HEK293 (cell line): ENCODE data around the gene RIC8B.
A peak's percentile ranks its signal among the peaks of the same experiment; 100 is the strongest.

Experiments
- CTCF ChIA-PET: fragments of 350-600 bp; formaldehyde crosslinking; extraction: SDS; loops from one replicate; lab custom pipeline; 2021; ENCODE audit warnings: antibody characterized with exemption; lab: Yijun Ruan, JAX
- POLR2A ChIA-PET: fragments of 300-600 bp; formaldehyde crosslinking; extraction: SDS; loops from one replicate; lab custom pipeline; 2020; ENCODE audit warnings: antibody characterized with exemption, inconsistent platforms; lab: Yijun Ruan, JAX
- H3K27ac ChIP-seq: fragments of 200-500 bp; sonication (Bioruptor generic); 2 replicates; pipeline ENCODE4 v1.5.1; 2014; ENCODE audit warnings: low read depth, low read length, control low read depth, inconsistent platforms; ENCODE audit errors: extremely low read depth
- H3K36me3 ChIP-seq, 2 experiments: fragments of 200-500 bp in 1 of 2; sonication (Bioruptor generic) in 1 of 2; 1 replicate in 1 of 2; 2 replicates in 1 of 2; pipeline ENCODE4 v1.5.1; 2014 to 2017; ENCODE audit warnings: inconsistent platforms in 2 of 2, low read length in 2 of 2; ENCODE audit not compliant: control insufficient read depth in 2 of 2, insufficient read depth in 1 of 2
- H3K4me1 ChIP-seq: fragments of 200-500 bp; sonication (Bioruptor generic); 2 replicates; pipeline ENCODE4 v1.5.1; 2014; ENCODE audit warnings: mild to moderate bottlenecking, low read length, inconsistent platforms; ENCODE audit not compliant: control insufficient read depth, insufficient read depth
- H3K4me3 ChIP-seq: 2 replicates; pipeline ENCODE4 v1.5.1; 2011; ENCODE audit warnings: low read depth, mild to moderate bottlenecking, control low read depth, low read length, moderate library complexity
- H3K9me3 ChIP-seq: fragments of 200-500 bp; sonication (Bioruptor generic); 2 replicates; pipeline ENCODE4 v1.5.1; 2014; ENCODE audit warnings: low read depth, low read length, inconsistent platforms; ENCODE audit not compliant: control insufficient read depth, insufficient read depth
- KLF10 ChIP-seq: fragments of 450-650 bp; IDR thresholded peaks from 2 replicates; pipeline ENCODE4 v1.5.1; 2018; ENCODE audit warnings: missing biosample characterization, mild to moderate bottlenecking, missing genetic modification characterization
- PRDM6 ChIP-seq: fragments of 450-650 bp; formaldehyde crosslinking; IDR thresholded peaks from 2 replicates; pipeline ENCODE4 v1.5.1; 2017; ENCODE audit warnings: missing biosample characterization, missing genetic modification characterization
- RBAK ChIP-seq: fragments of 450-650 bp; formaldehyde crosslinking; IDR thresholded peaks from 2 replicates; pipeline ENCODE4 v1.5.1; 2016; ENCODE audit warnings: missing biosample characterization, missing genetic modification characterization
- REPIN1 ChIP-seq: fragments of 450-650 bp; formaldehyde crosslinking; IDR thresholded peaks from 2 replicates; pipeline ENCODE4 v1.5.1; 2017; ENCODE audit warnings: missing biosample characterization, missing genetic modification characterization, low read depth
- SP3 ChIP-seq: fragments of 450-650 bp; formaldehyde crosslinking; IDR thresholded peaks from 2 replicates; pipeline ENCODE4 v1.5.1; 2016; ENCODE audit warnings: missing biosample characterization, missing genetic modification characterization
- YY1 ChIP-seq: fragments of 450-650 bp; formaldehyde crosslinking; IDR thresholded peaks from 2 replicates; pipeline ENCODE4 v1.5.1; 2018; ENCODE audit warnings: missing biosample characterization, missing genetic modification characterization
- ZBTB1 ChIP-seq: fragments of 450-650 bp; formaldehyde crosslinking; IDR thresholded peaks from 2 replicates; pipeline ENCODE4 v1.5.1; 2016; ENCODE audit warnings: missing biosample characterization, missing genetic modification characterization
- ZBTB21 ChIP-seq: fragments of 450-650 bp; formaldehyde crosslinking; IDR thresholded peaks from 2 replicates; pipeline ENCODE4 v1.5.1; 2017; ENCODE audit warnings: missing biosample characterization, missing genetic modification characterization
- ZBTB49 ChIP-seq: fragments of 450-650 bp; formaldehyde crosslinking; IDR thresholded peaks from 2 replicates; pipeline ENCODE4 v1.5.1; 2016; ENCODE audit warnings: missing biosample characterization, missing genetic modification characterization, low read depth
- ZFHX2 ChIP-seq: fragments of 450-650 bp; formaldehyde crosslinking; conservative IDR thresholded peaks from 2 replicates; pipeline ENCODE4 v1.5.1; 2016; ENCODE audit warnings: missing biosample characterization, missing genetic modification characterization
- ZFP37 ChIP-seq: fragments of 450-650 bp; formaldehyde crosslinking; IDR thresholded peaks from 2 replicates; pipeline ENCODE4 v1.5.1; 2016; ENCODE audit warnings: missing biosample characterization, missing genetic modification characterization
- ZNF214 ChIP-seq: fragments of 450-650 bp; formaldehyde crosslinking; IDR thresholded peaks from 2 replicates; pipeline ENCODE4 v1.5.1; 2017; ENCODE audit warnings: missing biosample characterization, mild to moderate bottlenecking, missing genetic modification characterization, borderline replicate concordance
- ZNF341 ChIP-seq: fragments of 450-650 bp; formaldehyde crosslinking; IDR thresholded peaks from 2 replicates; pipeline ENCODE4; 2016; ENCODE audit warnings: low read depth, missing biosample characterization, missing genetic modification characterization
- ZNF366 ChIP-seq: fragments of 450-650 bp; formaldehyde crosslinking; conservative IDR thresholded peaks from 2 replicates; pipeline ENCODE4 v1.5.1; 2016; ENCODE audit warnings: missing biosample characterization, missing genetic modification characterization
- ZNF433 ChIP-seq: fragments of 450-650 bp; formaldehyde crosslinking; IDR thresholded peaks from 2 replicates; pipeline ENCODE4 v1.5.1; 2016; ENCODE audit warnings: missing biosample characterization, missing genetic modification characterization, low read depth
- ZNF473 ChIP-seq: fragments of 450-650 bp; formaldehyde crosslinking; IDR thresholded peaks from 2 replicates; pipeline ENCODE4 v1.5.1; 2017; ENCODE audit warnings: missing biosample characterization, missing genetic modification characterization
- ZNF521 ChIP-seq: fragments of 450-650 bp; formaldehyde crosslinking; IDR thresholded peaks from 2 replicates; pipeline ENCODE4 v1.5.1; 2017; ENCODE audit warnings: missing biosample characterization, mild to moderate bottlenecking, missing genetic modification characterization
- ZNF561 ChIP-seq: fragments of 450-650 bp; IDR thresholded peaks from 2 replicates; pipeline ENCODE4 v1.5.1; 2018; ENCODE audit warnings: missing biosample characterization, missing genetic modification characterization, borderline replicate concordance
- ZNF791 ChIP-seq: fragments of 450-650 bp; formaldehyde crosslinking; IDR thresholded peaks from 2 replicates; pipeline ENCODE4 v1.5.1; 2016; ENCODE audit warnings: missing biosample characterization, missing genetic modification characterization
- TF ChIP-seq, protein P1 (sequence below): fragments of 450-650 bp; formaldehyde crosslinking; IDR thresholded peaks from 2 replicates; pipeline ENCODE4 v1.5.1; 2016; ENCODE audit warnings: missing biosample characterization, missing genetic modification characterization
- TF ChIP-seq, protein P2 (sequence below): fragments of 450-650 bp; formaldehyde crosslinking; IDR thresholded peaks from 2 replicates; pipeline ENCODE4 v1.5.0; 2017; ENCODE audit warnings: missing biosample characterization, missing genetic modification characterization, borderline replicate concordance

Gene RIC8B

DNA sequence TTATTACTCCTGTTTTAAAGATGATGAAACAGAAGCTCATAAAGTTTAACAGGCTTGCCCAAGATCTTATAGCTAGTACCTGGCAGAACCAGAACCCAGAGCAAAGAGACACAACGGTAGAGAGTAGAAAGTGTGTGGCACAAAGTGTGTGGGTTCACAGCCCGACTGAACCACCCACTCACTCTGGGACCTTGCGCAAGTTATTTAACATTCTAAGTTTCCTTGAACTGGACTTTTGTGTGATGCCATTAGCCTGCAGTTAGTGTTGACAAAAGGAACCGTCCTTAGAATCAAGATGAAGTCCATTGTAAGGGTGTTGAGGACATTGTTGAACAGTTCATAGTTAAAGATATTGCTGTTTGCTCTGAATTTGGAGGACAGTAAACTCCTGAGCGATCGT is 29.9 kb upstream of the RIC8B start:
- TF ChIP-seq ZNF214 (peak; percentile 75; the same call in 1 of the 2 replicates), ZFHX2 (0 out of 2 replicates have a peak, but pooled peaks have one; percentile 48), ZBTB49 (no peak), ZNF791 (tag by site-specific recombination) (no peak)
- ChIA-PET POLR2A (no interaction called here), CTCF (no interaction called here)
- Histone ChIP-seq H3K9me3 (no peaks in the 10 kb centered on the region), H3K27ac (no peak overlapping the region), H3K36me3 (no peaks in the 10 kb centered on the region), H3K4me1 (0 out of 2 replicates have a peak, but pooled peaks cover 4% of the 10 kb centered on the region), H3K4me3 (no peak overlapping the region)

DNA sequence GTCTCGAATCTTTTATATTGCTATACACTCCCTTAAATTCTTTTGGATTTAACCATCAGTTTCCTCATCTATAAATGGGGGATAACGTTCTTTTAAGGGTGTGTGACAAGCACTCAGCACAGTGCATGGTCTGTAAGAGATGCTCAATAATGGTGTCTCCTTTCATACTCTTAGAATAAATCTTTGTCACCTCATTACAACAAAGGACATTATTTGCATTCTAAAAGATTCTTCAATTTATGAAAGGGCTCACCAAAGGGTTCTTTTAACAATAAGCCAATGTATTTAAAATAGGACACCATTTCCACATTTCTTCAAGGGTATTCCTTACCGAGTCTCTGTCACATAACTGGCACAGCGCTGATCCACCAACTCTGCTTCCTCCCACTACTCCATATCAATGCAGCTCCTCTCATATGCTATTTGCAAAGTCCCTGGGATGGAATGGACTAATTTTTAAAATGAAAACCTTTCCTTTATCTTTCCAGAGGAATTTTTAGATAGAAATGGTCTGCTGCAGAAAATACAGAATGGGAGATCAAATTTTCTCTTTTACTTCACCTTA is 29.2 kb upstream of the RIC8B start:
- ChIA-PET POLR2A (no interaction called here), CTCF (no interaction called here)
- Histone ChIP-seq H3K36me3 (no peaks in the 10 kb centered on the region), H3K4me1 (no peaks in the 10 kb centered on the region), H3K4me3 (no peak overlapping the region), H3K27ac (no peak overlapping the region), H3K9me3 (no peaks in the 10 kb centered on the region)
- TF ChIP-seq ZNF521 (tag by site-specific recombination) (no peak), ZNF341 (tag by site-specific recombination) (peak; percentile 64), ZBTB1 (tag by site-specific recombination) (no peak), ZFP37 (no peak)

DNA sequence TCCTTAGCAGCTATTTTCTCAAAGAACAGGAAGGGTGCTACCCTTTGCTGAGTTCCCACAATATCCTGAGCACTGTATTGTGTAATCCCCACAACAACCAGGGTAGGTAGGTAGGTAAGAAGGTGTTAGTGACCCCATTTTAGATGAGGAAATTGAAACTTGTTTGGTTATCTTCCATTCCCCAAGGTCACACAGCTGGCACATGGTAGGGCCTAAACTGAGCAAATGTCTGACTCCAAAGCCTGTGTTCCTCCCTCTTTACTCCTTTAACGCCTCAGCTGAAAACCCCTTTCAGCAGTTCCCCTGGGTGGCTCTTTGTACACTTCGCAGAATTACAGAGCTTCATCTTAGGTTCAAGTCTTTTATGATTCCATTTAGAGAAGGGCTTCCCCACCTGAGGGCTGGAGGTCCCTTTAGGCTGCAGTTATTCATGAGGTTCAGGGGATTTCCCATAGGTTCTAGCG is 26.5 kb upstream of the RIC8B start:
- Histone ChIP-seq H3K27ac (no peak overlapping the region), H3K36me3 (no peaks in the 10 kb centered on the region), H3K9me3 (no peaks in the 10 kb centered on the region), H3K4me3 (no peak overlapping the region), H3K4me1 (no peaks in the 10 kb centered on the region)
- CTCF ChIA-PET = interaction anchor here (0.7 kb wide), 1 partner anchor 28 kb away, joined by 3 read pairs; no protein-coding TSS in a partner anchor
- POLR2A ChIA-PET = no interaction called here
- TF ChIP-seq, protein P1, sequence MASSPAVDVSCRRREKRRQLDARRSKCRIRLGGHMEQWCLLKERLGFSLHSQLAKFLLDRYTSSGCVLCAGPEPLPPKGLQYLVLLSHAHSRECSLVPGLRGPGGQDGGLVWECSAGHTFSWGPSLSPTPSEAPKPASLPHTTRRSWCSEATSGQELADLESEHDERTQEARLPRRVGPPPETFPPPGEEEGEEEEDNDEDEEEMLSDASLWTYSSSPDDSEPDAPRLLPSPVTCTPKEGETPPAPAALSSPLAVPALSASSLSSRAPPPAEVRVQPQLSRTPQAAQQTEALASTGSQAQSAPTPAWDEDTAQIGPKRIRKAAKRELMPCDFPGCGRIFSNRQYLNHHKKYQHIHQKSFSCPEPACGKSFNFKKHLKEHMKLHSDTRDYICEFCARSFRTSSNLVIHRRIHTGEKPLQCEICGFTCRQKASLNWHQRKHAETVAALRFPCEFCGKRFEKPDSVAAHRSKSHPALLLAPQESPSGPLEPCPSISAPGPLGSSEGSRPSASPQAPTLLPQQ (tag by site-specific recombination) = no peak
- TF ChIP-seq SP3 (tag by site-specific recombination) (no peak), KLF10 (tag by site-specific recombination) (no peak)

DNA sequence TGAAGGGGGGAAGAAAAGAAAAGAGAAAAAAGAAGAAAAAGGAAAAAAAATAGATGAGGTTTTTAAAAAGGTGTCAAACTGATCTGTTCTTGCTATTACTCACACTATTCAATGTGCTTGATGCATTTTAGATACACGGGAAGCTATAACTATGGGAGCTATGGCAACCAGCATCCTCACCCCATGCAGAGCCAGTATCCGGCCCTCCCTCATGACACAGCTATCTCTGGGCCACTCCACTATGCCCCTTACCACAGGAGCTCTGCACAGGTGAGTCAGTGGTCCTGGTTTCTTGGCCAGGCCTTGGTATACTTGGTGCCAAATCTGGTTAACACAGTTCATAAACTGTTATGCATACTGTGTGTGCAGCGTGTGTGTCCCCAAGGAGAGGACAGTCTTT is 24.0 kb upstream of the RIC8B start:
- CTCF ChIA-PET = interaction anchor here (1.6 kb wide), 1 partner anchor 13 kb away, joined by 4 read pairs; no protein-coding TSS in a partner anchor
- H3K4me3 ChIP-seq = no peak overlapping the region
- POLR2A ChIA-PET = no interaction called here
- no peak overlapping the region for H3K27ac ChIP-seq
- H3K4me1 ChIP-seq = no peaks in the 10 kb centered on the region
- no peaks in the 10 kb centered on the region for H3K9me3 ChIP-seq
- no peaks in the 10 kb centered on the region for H3K36me3 ChIP-seq
- TF ChIP-seq, protein P2, sequence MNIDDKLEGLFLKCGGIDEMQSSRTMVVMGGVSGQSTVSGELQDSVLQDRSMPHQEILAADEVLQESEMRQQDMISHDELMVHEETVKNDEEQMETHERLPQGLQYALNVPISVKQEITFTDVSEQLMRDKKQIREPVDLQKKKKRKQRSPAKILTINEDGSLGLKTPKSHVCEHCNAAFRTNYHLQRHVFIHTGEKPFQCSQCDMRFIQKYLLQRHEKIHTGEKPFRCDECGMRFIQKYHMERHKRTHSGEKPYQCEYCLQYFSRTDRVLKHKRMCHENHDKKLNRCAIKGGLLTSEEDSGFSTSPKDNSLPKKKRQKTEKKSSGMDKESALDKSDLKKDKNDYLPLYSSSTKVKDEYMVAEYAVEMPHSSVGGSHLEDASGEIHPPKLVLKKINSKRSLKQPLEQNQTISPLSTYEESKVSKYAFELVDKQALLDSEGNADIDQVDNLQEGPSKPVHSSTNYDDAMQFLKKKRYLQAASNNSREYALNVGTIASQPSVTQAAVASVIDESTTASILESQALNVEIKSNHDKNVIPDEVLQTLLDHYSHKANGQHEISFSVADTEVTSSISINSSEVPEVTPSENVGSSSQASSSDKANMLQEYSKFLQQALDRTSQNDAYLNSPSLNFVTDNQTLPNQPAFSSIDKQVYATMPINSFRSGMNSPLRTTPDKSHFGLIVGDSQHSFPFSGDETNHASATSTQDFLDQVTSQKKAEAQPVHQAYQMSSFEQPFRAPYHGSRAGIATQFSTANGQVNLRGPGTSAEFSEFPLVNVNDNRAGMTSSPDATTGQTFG = no peak
- TF ChIP-seq ZNF366 (tag by site-specific recombination) (no peak), YY1 (tag by site-specific recombination) (no peak), PRDM6 (no peak), ZNF473 (tag by site-specific recombination) (no peak), ZNF433 (no peak), ZBTB21 (tag by site-specific recombination) (no peak), ZNF561 (tag by site-specific recombination) (no peak), RBAK (no peak), REPIN1 (tag by site-specific recombination) (no peak)
